H1 (cell line): Measurements from ENCODE around the gene C20orf173.

ENCODE experiments used
- CREB1 ChIP-seq: IDR thresholded peaks from 2 replicates; pipeline ENCODE4 v1.6.1; 2012; ENCODE audit warnings: inconsistent platforms
- CTBP2 ChIP-seq: IDR thresholded peaks from 2 replicates; pipeline ENCODE4 v1.7.0; 2011; ENCODE audit warnings: borderline replicate concordance, mild to moderate bottlenecking, moderate library complexity, mixed read lengths, low read length; ENCODE audit not compliant: insufficient read depth, insufficient read length
- HDAC2 ChIP-seq, 2 experiments: fragments of 300-600 bp in 1 of 2; sonication (generic) in 1 of 2; IDR thresholded peaks; 2 replicates each; pipeline ENCODE4 v1.6.1; 2011 to 2012; ENCODE audit warnings: low read depth in 2 of 2, low read length in 2 of 2, mild to moderate bottlenecking in 2 of 2, moderate library complexity in 2 of 2, borderline replicate concordance in 1 of 2, inconsistent platforms in 1 of 2
- POLR2A ChIP-seq, 2 experiments: IDR thresholded peaks; 1 replicate in 1 of 2; 2 replicates in 1 of 2; pipeline ENCODE4 v1.6.1; 2011; ENCODE audit warnings: low read depth in 2 of 2, low read length in 2 of 2, mild to moderate bottlenecking in 2 of 2; ENCODE audit errors: control extremely low read depth in 1 of 2
- SIX5 ChIP-seq: IDR thresholded peaks from 2 replicates; pipeline ENCODE4 v1.6.1; 2011; ENCODE audit warnings: mild to moderate bottlenecking, low read depth, low read length
- TAF7 ChIP-seq: optimal IDR thresholded peaks from 2 replicates; pipeline ENCODE3; 2011; ENCODE audit warnings: low read depth, mild to moderate bottlenecking, inconsistent platforms, low read length, moderate library complexity, borderline replicate concordance
- TEAD4 ChIP-seq: IDR thresholded peaks from 2 replicates; pipeline ENCODE4 v1.6.1; 2012; ENCODE audit warnings: low read depth, low read length, inconsistent platforms, mixed read lengths
- ZNF274 ChIP-seq: IDR thresholded peaks from 2 replicates; pipeline ENCODE4 v1.7.0; 2012; ENCODE audit warnings: low read length, borderline replicate concordance; ENCODE audit errors: extremely low read depth
- TF ChIP-seq, protein P1 (sequence below), 3 experiments: IDR thresholded peaks; 1 replicate in 2 of 3; 2 replicates in 1 of 3; pipeline versions ENCODE4 v1.5.1 to v1.6.1; 2011; ENCODE audit warnings: low read length in 3 of 3, mild to moderate bottlenecking in 3 of 3, inconsistent platforms in 2 of 3, low read depth in 1 of 3, moderate library complexity in 1 of 3; ENCODE audit not compliant: insufficient read depth in 1 of 3; ENCODE audit errors: control extremely low read depth in 1 of 3

DNA sequence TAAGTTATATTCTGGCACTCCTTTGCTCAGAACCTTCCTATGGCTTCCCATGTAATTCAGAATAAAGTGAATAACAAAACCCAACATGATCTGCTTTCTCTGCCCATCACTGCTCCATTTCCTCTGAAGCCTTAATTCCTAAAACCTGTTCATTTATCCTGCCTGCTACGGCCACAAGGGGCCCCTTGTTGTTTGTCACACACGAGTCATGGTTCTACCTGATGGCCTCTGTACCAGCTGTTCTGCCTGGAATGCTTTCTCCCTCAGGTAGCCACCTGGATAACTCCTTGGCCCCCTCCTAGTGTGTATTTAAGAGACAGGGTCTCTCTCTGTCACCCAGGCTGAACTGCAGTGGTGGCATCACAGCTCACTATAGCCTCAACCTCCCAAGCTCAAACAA, 39.2 kb upstream of the C20orf173 start:
- TF ChIP-seq CREB1, result peak; percentile 40; the same call in 1 of the 2 replicates
- TF ChIP-seq, protein P1, sequence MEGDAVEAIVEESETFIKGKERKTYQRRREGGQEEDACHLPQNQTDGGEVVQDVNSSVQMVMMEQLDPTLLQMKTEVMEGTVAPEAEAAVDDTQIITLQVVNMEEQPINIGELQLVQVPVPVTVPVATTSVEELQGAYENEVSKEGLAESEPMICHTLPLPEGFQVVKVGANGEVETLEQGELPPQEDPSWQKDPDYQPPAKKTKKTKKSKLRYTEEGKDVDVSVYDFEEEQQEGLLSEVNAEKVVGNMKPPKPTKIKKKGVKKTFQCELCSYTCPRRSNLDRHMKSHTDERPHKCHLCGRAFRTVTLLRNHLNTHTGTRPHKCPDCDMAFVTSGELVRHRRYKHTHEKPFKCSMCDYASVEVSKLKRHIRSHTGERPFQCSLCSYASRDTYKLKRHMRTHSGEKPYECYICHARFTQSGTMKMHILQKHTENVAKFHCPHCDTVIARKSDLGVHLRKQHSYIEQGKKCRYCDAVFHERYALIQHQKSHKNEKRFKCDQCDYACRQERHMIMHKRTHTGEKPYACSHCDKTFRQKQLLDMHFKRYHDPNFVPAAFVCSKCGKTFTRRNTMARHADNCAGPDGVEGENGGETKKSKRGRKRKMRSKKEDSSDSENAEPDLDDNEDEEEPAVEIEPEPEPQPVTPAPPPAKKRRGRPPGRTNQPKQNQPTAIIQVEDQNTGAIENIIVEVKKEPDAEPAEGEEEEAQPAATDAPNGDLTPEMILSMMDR (IDR thresholded peaks at IDR 0.05; ENCODE audit: control extremely low read depth in 1 of 3, insufficient read depth in 1 of 3, low read depth in 1 of 3, low read length in 3 of 3), result peak; percentile 44 to 66 (median 57)
- TF ChIP-seq POLR2A (IDR thresholded peaks at IDR 0.05; ENCODE audit: control extremely low read depth in 1 of 2, low read depth in 2 of 2, low read length in 2 of 2), result no peak
- peak; percentile 76; the same call in 1 of the 2 replicates for TF ChIP-seq TEAD4
- no peak for TF ChIP-seq CTBP2
- no peak for TF ChIP-seq ZNF274
- TF ChIP-seq HDAC2 (IDR thresholded peaks at IDR 0.05; ENCODE audit: borderline replicate concordance in 1 of 2, low read depth in 2 of 2, low read length in 2 of 2), result no peak
- no peak for TF ChIP-seq TAF7
- no peak for TF ChIP-seq SIX5
